ENCODE measurements around the gene STC2. TPM values are rescaled to one million over a fixed set of nuclear protein-coding genes. Genes with fewer than 3 reads are reported as not detected.

The STC2 gene
- total and polyA plus RNA-seq, 2 of the 8 experiments (the other 6 are each of a cell fraction or from before 2014, with no cell fraction given): 26.4 to 53.1 TPM

DNA sequence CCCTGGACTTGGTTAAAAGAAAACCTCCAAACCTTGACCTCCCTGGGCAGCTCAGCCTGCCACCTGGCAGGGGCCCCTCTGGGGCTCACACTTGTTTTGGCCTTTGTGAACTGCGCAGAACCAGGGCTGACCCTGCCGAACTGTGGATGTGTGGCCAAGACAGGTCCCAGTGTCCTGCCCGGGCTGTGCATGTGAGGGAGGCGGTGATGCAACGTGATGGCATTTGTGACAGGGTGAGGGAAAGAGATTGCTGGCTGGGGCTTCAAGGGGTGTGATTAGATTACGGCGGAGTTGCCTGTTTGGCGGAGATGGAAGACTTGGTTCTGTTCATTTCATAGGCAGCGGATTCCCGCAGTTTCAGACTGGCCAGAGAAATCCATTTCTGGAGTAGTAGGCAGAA, 62.8 kb downstream of the STC2 start:
- DNase-seq (ENCODE audit: low read depth in 1 of 2, low spot score in 2 of 2) (no peak), FAIRE-seq (no peak)
- no peak overlapping the region for H2BK12ac ChIP-seq (ENCODE audit: low read depth, low read length)
- H4K5ac ChIP-seq (ENCODE audit: insufficient read length, low read depth, low read length): no peak overlapping the region
- no peak overlapping the region; a peak in 1 of 7 replicates for H3K9ac ChIP-seq (replicated peaks in 1 of 4; ENCODE audit: extremely low read depth in 1 of 4, low read depth in 3 of 4, low read length in 3 of 4)
- no peak overlapping the region for H2BK15ac ChIP-seq (ENCODE audit: low read length)
- H3K4me2 ChIP-seq (ENCODE audit: insufficient read depth in 1 of 2, low read depth in 2 of 2, low read length in 2 of 2): no peak overlapping the region
- no peak overlapping the region for H3K18ac ChIP-seq (ENCODE audit: extremely low read depth, low read length)
- CTCF ChIA-PET (ENCODE audit: partially characterized antibody): interaction anchor here (1.2 kb wide), 2 partner anchors 21 to 23 kb away, joined by 3 read pairs; no protein-coding TSS in a partner anchor
- H3K79me2 ChIP-seq (ENCODE audit: control insufficient read depth in 1 of 2, insufficient read depth in 2 of 2, low read length in 2 of 2): no peaks in the 10 kb centered on the region
- no peak overlapping the region for H3K27ac ChIP-seq (ENCODE audit: low read depth, low read length)
- no peak overlapping the region for H2AK5ac ChIP-seq (ENCODE audit: low read depth, low read length)
- H3K4ac ChIP-seq (replicated peaks; ENCODE audit: insufficient read length, low read depth, low read length): no peak overlapping the region
- H3K14ac ChIP-seq (ENCODE audit: insufficient read length): no peak overlapping the region
- no peaks in the 10 kb centered on the region for H4K20me1 ChIP-seq (replicated peaks in 1 of 2; ENCODE audit: control insufficient read depth in 1 of 2, insufficient read depth in 2 of 2, low read length in 2 of 2)
- peaks cover 0 to 5% (median 0%) of the 10 kb centered on the region in 4 experiments; a peak in 1 of 7 replicates for H3K27me3 ChIP-seq (replicated peaks in 1 of 4; ENCODE audit: control insufficient read depth in 3 of 4, extremely low read depth in 1 of 4, insufficient read depth in 3 of 4, low read length in 3 of 4)
- no peaks in the 10 kb centered on the region for H3K79me1 ChIP-seq (ENCODE audit: low read depth, low read length)
- H2BK5ac ChIP-seq (ENCODE audit: low read depth, low read length): no peak overlapping the region
- H3K9me3 ChIP-seq (ENCODE audit: insufficient read depth in 2 of 2, low read depth in 1 of 2, low read length in 1 of 2): no peaks in the 10 kb centered on the region
- no peak overlapping the region for H3K56ac ChIP-seq (replicated peaks; ENCODE audit: insufficient read length, low read depth, low read length)
- no peaks in the 10 kb centered on the region for H3K23me2 ChIP-seq (ENCODE audit: low read depth, low read length)
- no peak overlapping the region for H3K23ac ChIP-seq (ENCODE audit: insufficient read length)
- no peak overlapping the region for H4K91ac ChIP-seq (replicated peaks; ENCODE audit: insufficient read length, low read length)
- no peaks in the 10 kb centered on the region; a peak in 1 of 7 replicates for H3K4me1 ChIP-seq (replicated peaks in 1 of 4; ENCODE audit: control insufficient read depth in 3 of 4, insufficient read depth in 4 of 4, low read length in 3 of 4)
- WGBS, 2 experiments (ENCODE audit: extremely low coverage in 1 of 2, insufficient coverage in 1 of 2, insufficient read length in 1 of 2, insufficient replicate concordance in 2 of 2, low coverage in 1 of 2, low lambda C conversion rate in 2 of 2, missing lambda C conversion rate in 1 of 2): 82% methylated on average over 10 of the region's 10 CpGs; no CpG with 5 or more reads in 1 of the 2 experiments
- no peak overlapping the region for H2BK20ac ChIP-seq (ENCODE audit: low read length)
- H3K4me3 ChIP-seq (ENCODE audit: extremely low read depth in 1 of 4, insufficient read depth in 2 of 4, low read depth in 3 of 4, low read length in 4 of 4): no peak overlapping the region
- H4K8ac ChIP-seq (ENCODE audit: extremely low read depth, insufficient read depth, low read length): no peak overlapping the region; the same call in 1 of the 2 replicates
- POLR2A ChIA-PET (ENCODE audit: partially characterized antibody): no interaction called here
- H2BK120ac ChIP-seq (replicated peaks; ENCODE audit: low read depth, low read length): no peak overlapping the region
- H2AFZ ChIP-seq (ENCODE audit: low read length): no peak overlapping the region
- H3K36me3 ChIP-seq (ENCODE audit: control insufficient read depth in 2 of 4, insufficient read depth in 4 of 4, low read length in 3 of 4): no peaks in the 10 kb centered on the region
- no peak for TF ChIP-seq KDM5A (IDR thresholded peaks at IDR 0.05; ENCODE audit: low read length)
- no peak for TF ChIP-seq CHD2 (IDR thresholded peaks at IDR 0.05; ENCODE audit: low read length)
- TF ChIP-seq RAD21 (IDR thresholded peaks at IDR 0.05 in 1 of 2, conservative IDR thresholded peaks at IDR 0.05 in 1 of 2; ENCODE audit: low read depth in 2 of 2, low read length in 2 of 2): no peak
- TF ChIP-seq, protein P1, sequence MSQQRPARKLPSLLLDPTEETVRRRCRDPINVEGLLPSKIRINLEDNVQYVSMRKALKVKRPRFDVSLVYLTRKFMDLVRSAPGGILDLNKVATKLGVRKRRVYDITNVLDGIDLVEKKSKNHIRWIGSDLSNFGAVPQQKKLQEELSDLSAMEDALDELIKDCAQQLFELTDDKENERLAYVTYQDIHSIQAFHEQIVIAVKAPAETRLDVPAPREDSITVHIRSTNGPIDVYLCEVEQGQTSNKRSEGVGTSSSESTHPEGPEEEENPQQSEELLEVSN (IDR thresholded peaks at IDR 0.05): no peak
- no peak for TF ChIP-seq KDM4A (IDR thresholded peaks at IDR 0.05; ENCODE audit: low read depth, low read length, severe bottlenecking)
- no peak for TF ChIP-seq ASH2L (IDR thresholded peaks at IDR 0.05; ENCODE audit: low read length)
- no peak for TF ChIP-seq BCL11A (IDR thresholded peaks at IDR 0.05; ENCODE audit: low read depth in 2 of 2, low read length in 2 of 2)
- no peak for TF ChIP-seq RBBP5 (IDR thresholded peaks at IDR 0.05; ENCODE audit: borderline replicate concordance, low read depth, low read length)
- TF ChIP-seq CBX8 (IDR thresholded peaks at IDR 0.05; ENCODE audit: borderline replicate concordance, low read depth, low read length): no peak
- TF ChIP-seq BACH1 (IDR thresholded peaks at IDR 0.05; ENCODE audit: low read length): no peak
- no peak for TF ChIP-seq MAFK (IDR thresholded peaks at IDR 0.05; ENCODE audit: low read depth, low read length)
- no peak for TF ChIP-seq SIX5 (IDR thresholded peaks at IDR 0.05; ENCODE audit: low read depth, low read length)
- no peak for TF ChIP-seq POLR2AphosphoS5 (IDR thresholded peaks at IDR 0.05; ENCODE audit: low read depth, low read length)
- TF ChIP-seq YY1 (IDR thresholded peaks at IDR 0.05; ENCODE audit: low read depth, low read length): no peak
- TF ChIP-seq JUND (IDR thresholded peaks at IDR 0.05; ENCODE audit: low read length): no peak
